Right atrium auricular region (tissue), 2 donors: Measurements from ENCODE around the gene LRRC3. TPM values are rescaled to one million over a fixed set of nuclear protein-coding genes. Genes with fewer than 3 reads are reported as not detected.
A peak's percentile ranks its signal among the peaks of the same experiment; 100 is the strongest.

ENCODE experiments used
- DNase-seq: peaks from one replicate; pipeline ENCODE4 v3.0.0-alpha.2; 2019; ENCODE audit warnings: low spot score
- H3K27ac ChIP-seq, 2 donors: fragments of 200-600 bp; sonication (generic); 1 replicate in 1 of 2; 2 replicates in 1 of 2; pipeline ENCODE4 v1.5.1; 2016 to 2019
- H3K27me3 ChIP-seq, 2 donors: fragments of 200-600 bp; sonication (generic); one replicate each; pipeline versions ENCODE4 v1.5.1 to v1.6.0; 2017 to 2019
- H3K36me3 ChIP-seq: fragments of 200-600 bp; sonication (generic); one replicate; pipeline ENCODE4 v1.5.1; 2016
- H3K4me1 ChIP-seq, 2 donors: fragments of 200-600 bp; sonication (generic); one replicate each; pipeline versions ENCODE4 v1.5.1 to v1.6.0; 2017 to 2019
- H3K4me3 ChIP-seq, 2 donors: fragments of 200-600 bp; sonication (generic); 1 replicate in 1 of 2; 2 replicates in 1 of 2; pipeline ENCODE4 v1.5.1; 2017 to 2019; ENCODE audit warnings: mild to moderate bottlenecking in 1 of 2, moderate library complexity in 1 of 2
- H3K9me3 ChIP-seq, 2 donors: fragments of 200-600 bp; sonication (generic); one replicate each; pipeline ENCODE4 v1.5.1; 2019
- total RNA-seq, 2 donors: library from RNA; depleted of rRNA; stranded (reverse); fragments of >200 nt; gene quantifications; one replicate each; pipeline ENCODE4 v1.1.0, GENCODE V29; 2016
- TF ChIP-seq, protein P1 (sequence below), 2 donors: fragments of 200-600 bp; sonication (generic); IDR thresholded peaks; one replicate each; pipeline ENCODE4 v1.5.1; 2019; ENCODE audit warnings: antibody characterized with exemption in 2 of 2

LRRC3 gene
- 1 to 10 TPM; 1.1 to 1.7 TPM for total RNA-seq

- peaks cover 0 to 20% of the 10 kb centered on the region in 2 donors for H3K4me1 ChIP-seq
- peak; percentile 83 for DNase-seq
- peaks cover 0 to 5% of the 10 kb centered on the region in 2 donors for H3K9me3 ChIP-seq
- TF ChIP-seq, protein P1, sequence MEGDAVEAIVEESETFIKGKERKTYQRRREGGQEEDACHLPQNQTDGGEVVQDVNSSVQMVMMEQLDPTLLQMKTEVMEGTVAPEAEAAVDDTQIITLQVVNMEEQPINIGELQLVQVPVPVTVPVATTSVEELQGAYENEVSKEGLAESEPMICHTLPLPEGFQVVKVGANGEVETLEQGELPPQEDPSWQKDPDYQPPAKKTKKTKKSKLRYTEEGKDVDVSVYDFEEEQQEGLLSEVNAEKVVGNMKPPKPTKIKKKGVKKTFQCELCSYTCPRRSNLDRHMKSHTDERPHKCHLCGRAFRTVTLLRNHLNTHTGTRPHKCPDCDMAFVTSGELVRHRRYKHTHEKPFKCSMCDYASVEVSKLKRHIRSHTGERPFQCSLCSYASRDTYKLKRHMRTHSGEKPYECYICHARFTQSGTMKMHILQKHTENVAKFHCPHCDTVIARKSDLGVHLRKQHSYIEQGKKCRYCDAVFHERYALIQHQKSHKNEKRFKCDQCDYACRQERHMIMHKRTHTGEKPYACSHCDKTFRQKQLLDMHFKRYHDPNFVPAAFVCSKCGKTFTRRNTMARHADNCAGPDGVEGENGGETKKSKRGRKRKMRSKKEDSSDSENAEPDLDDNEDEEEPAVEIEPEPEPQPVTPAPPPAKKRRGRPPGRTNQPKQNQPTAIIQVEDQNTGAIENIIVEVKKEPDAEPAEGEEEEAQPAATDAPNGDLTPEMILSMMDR (IDR thresholded peaks at IDR 0.05): no peak
- H3K27ac ChIP-seq: peak within 1 kb of the TSS in 1 of 2 donors; percentile 29
- no peaks in the 10 kb centered on the region for H3K36me3 ChIP-seq
- peak within 1 kb of the TSS; percentile 71 to 76 for H3K4me3 ChIP-seq
- no peaks in the 10 kb centered on the region for H3K27me3 ChIP-seq
These were observed at the start of gene LRRC3 for GRCh38 chr21:44454747-44455523. LRRC3 (plus strand) TSS chr21:44455510; CDS start chr21:44456645, 1,135 bp downstream.

- H3K27me3 ChIP-seq: no peaks in the 10 kb centered on the region
These were observed 49.1 kb upstream of the LRRC3 start for GRCh38 chr21:44405948-44406872.

DNA sequence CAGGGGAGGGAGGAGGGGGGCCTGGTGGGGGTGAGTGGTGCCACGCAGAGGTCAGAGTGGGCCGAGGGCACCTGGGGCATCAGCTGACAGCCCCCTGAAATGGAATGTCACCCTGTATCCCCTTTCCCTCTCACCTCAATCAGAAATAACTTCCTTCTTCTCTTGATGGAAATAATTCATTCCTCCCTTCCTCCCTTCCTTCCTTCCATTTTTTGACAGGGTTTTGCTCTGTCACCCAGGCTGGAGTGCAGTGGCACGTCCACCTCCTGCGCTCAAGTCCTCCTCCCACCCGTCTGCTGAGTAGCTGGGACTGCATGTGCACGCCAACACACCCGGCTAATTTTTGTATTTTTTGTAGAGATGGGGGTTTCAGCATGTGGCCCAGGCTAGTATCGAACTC lies 48.4 kb upstream of the LRRC3 start:
- TF ChIP-seq, protein P1 (IDR thresholded peaks at IDR 0.05): no peak
- H3K4me1 ChIP-seq: no peaks in the 10 kb centered on the region
- no peak overlapping the region for H3K27ac ChIP-seq
- no peaks in the 10 kb centered on the region for H3K9me3 ChIP-seq
- H3K36me3 ChIP-seq: no peaks in the 10 kb centered on the region
- DNase-seq: no peak
- H3K27me3 ChIP-seq: no peaks in the 10 kb centered on the region
- no peak overlapping the region for H3K4me3 ChIP-seq

More at GRCh38 chr21:44405948-44406872, 49.1 kb upstream of the LRRC3 start:
- TF ChIP-seq, protein P1 (IDR thresholded peaks at IDR 0.05): no peak
- H3K36me3 ChIP-seq: no peaks in the 10 kb centered on the region
- no peaks in the 10 kb centered on the region for H3K4me1 ChIP-seq
- H3K27ac ChIP-seq: no peak overlapping the region
- no peak overlapping the region for H3K4me3 ChIP-seq
- no peaks in the 10 kb centered on the region for H3K9me3 ChIP-seq
- DNase-seq: peak; percentile 28

DNA sequence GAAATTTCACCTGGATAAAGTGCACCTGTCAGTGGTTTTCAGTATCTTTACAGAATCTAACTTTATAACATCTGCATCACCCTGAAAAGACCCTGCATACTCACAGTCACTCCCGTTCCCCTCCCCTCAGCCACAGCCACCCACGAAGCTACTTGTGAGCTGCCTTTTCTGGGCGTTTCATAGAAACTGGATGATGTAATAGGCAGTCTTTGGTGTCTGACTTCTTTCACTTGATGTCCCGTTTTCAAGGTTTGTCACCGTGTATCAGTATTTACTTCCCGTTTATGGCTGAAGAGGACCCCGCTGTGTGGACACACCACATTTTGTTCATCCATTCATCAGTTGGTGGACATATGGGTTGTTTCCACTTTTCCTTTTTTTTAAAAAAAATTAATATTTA lies 47.8 kb upstream of the LRRC3 start:
- no peak for DNase-seq
- H3K27ac ChIP-seq: no peak overlapping the region
- H3K9me3 ChIP-seq: no peaks in the 10 kb centered on the region
- H3K4me3 ChIP-seq: no peak overlapping the region
- TF ChIP-seq, protein P1 (IDR thresholded peaks at IDR 0.05): no peak
- H3K27me3 ChIP-seq: no peaks in the 10 kb centered on the region
- H3K4me1 ChIP-seq: no peaks in the 10 kb centered on the region
- H3K36me3 ChIP-seq: no peaks in the 10 kb centered on the region

DNA sequence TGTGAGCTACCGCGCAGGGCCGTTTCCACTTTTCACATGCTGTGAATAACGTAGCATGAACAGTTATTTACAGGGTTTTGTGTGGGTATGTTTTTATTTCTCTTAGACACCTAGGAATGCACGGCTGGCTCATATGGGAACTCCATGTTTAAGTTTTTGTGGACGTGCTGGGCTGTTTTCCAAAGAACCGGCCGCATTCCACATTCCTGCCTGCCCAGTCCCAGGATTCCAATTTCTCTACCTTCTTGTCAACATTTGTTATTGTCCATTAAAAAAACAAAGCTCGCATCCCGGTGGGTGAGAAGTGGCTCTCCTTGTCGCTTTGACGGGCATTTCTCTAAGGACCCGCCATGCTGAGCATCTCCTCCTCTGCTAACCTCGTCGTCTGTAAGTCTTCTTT lies 47.1 kb upstream of the LRRC3 start:
- TF ChIP-seq, protein P1 (IDR thresholded peaks at IDR 0.05): no peak
- Histone ChIP-seq H3K4me3 (no peak overlapping the region), H3K4me1 (no peaks in the 10 kb centered on the region)

More for the DNA sequence above, 47.1 kb upstream of the LRRC3 start:
- Histone ChIP-seq H3K27ac (no peak overlapping the region), H3K27me3 (no peaks in the 10 kb centered on the region), H3K36me3 (no peaks in the 10 kb centered on the region), H3K9me3 (no peaks in the 10 kb centered on the region)
- DNase-seq: peak; percentile 36
